Ishikawa (cell line): ENCODE measurements around the gene KCNQ1.

Experiments
- CEBPB ChIP-seq: IDR thresholded peaks from 2 replicates; pipeline ENCODE4 v1.6.1; 2012
- CREB1 ChIP-seq: IDR thresholded peaks from 2 replicates; pipeline ENCODE4 v1.6.1; 2012; ENCODE audit warnings: low read depth
- EGR1 ChIP-seq: IDR thresholded peaks from 2 replicates; pipeline ENCODE4 v1.6.1; 2012
- EP300 ChIP-seq: IDR thresholded peaks from 2 replicates; pipeline ENCODE4 v1.6.1; 2012; ENCODE audit warnings: borderline replicate concordance
- FOXM1 ChIP-seq: IDR thresholded peaks from 2 replicates; pipeline ENCODE4 v1.6.1; 2012; ENCODE audit warnings: low read depth, borderline replicate concordance
- NFIC ChIP-seq: IDR thresholded peaks from 2 replicates; pipeline ENCODE4 v1.6.1; 2012
- RAD21 ChIP-seq: IDR thresholded peaks from 2 replicates; pipeline ENCODE4 v1.6.1; 2012; ENCODE audit warnings: low read depth
- TAF1 ChIP-seq: IDR thresholded peaks from 2 replicates; pipeline ENCODE4 v1.6.1; 2012; ENCODE audit warnings: low read depth, mild to moderate bottlenecking
- TCF12 ChIP-seq: IDR thresholded peaks from 2 replicates; pipeline ENCODE4 v1.6.1; 2012; ENCODE audit warnings: low read depth
- TEAD4 ChIP-seq: IDR thresholded peaks from 2 replicates; pipeline ENCODE4 v1.6.1; 2012
- YY1 ChIP-seq: IDR thresholded peaks from 2 replicates; pipeline ENCODE4 v1.6.1; 2012; ENCODE audit warnings: low read depth
- ZBTB7A ChIP-seq: IDR thresholded peaks from 2 replicates; pipeline ENCODE4 v1.6.1; 2012; ENCODE audit warnings: low read depth
- TF ChIP-seq, protein P1 (sequence below): IDR thresholded peaks from 2 replicates; pipeline ENCODE4 v1.6.1; 2012
- TF ChIP-seq, protein P2 (sequence below): IDR thresholded peaks from 2 replicates; pipeline ENCODE4 v1.6.1; 2012; ENCODE audit warnings: low read depth, mild to moderate bottlenecking
- TF ChIP-seq, protein P3 (sequence below): IDR thresholded peaks from 2 replicates; pipeline ENCODE4 v1.6.1; 2012

The KCNQ1 gene

DNA sequence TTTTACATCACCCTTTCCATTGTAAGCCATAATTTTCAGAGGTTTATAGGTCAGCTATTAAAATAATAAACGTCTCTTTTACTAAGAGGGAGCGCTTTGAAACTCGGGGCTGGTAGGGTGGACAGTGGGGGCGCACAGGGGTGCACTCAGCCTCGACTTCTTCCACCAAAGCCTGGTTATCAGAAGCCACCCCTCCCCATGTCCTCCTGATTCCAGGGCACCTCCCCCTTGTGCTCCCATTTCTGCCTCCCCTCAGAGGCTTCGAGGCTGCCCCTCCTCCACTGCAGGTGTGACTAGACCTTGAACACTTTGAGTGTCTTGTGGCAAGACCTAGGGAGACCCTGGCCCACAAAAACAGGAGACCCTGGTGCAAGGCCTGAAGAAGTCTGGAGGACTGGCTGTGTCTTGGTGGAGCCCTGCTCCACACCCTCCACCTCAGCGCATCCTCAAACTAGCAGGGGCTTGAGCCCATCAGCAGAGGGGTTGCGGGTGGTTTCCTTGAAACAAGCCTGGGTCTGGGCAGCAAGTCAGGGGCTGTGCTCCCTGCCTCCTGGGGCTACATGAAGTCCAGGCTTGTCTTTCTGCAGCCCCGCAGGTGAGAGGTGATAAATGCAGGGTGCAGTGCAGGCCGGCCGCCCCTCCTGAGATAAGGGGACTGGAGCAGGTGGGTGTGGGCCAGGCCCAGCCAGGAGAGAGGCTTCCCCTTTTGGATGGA, 437.7 kb downstream of the KCNQ1 start:
- TF ChIP-seq EGR1 (no peak), FOXM1 (no peak), ZBTB7A (no peak), TEAD4 (no peak), TAF1 (no peak), EP300 (no peak), RAD21 (no peak), YY1 (no peak), NFIC (no peak), TCF12 (no peak), CEBPB (no peak), CREB1 (no peak)
- TF ChIP-seq, protein P1, sequence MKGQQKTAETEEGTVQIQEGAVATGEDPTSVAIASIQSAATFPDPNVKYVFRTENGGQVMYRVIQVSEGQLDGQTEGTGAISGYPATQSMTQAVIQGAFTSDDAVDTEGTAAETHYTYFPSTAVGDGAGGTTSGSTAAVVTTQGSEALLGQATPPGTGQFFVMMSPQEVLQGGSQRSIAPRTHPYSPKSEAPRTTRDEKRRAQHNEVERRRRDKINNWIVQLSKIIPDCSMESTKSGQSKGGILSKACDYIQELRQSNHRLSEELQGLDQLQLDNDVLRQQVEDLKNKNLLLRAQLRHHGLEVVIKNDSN = no peak
- TF ChIP-seq, protein P2, sequence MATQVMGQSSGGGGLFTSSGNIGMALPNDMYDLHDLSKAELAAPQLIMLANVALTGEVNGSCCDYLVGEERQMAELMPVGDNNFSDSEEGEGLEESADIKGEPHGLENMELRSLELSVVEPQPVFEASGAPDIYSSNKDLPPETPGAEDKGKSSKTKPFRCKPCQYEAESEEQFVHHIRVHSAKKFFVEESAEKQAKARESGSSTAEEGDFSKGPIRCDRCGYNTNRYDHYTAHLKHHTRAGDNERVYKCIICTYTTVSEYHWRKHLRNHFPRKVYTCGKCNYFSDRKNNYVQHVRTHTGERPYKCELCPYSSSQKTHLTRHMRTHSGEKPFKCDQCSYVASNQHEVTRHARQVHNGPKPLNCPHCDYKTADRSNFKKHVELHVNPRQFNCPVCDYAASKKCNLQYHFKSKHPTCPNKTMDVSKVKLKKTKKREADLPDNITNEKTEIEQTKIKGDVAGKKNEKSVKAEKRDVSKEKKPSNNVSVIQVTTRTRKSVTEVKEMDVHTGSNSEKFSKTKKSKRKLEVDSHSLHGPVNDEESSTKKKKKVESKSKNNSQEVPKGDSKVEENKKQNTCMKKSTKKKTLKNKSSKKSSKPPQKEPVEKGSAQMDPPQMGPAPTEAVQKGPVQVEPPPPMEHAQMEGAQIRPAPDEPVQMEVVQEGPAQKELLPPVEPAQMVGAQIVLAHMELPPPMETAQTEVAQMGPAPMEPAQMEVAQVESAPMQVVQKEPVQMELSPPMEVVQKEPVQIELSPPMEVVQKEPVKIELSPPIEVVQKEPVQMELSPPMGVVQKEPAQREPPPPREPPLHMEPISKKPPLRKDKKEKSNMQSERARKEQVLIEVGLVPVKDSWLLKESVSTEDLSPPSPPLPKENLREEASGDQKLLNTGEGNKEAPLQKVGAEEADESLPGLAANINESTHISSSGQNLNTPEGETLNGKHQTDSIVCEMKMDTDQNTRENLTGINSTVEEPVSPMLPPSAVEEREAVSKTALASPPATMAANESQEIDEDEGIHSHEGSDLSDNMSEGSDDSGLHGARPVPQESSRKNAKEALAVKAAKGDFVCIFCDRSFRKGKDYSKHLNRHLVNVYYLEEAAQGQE = no peak
- TF ChIP-seq, protein P3, sequence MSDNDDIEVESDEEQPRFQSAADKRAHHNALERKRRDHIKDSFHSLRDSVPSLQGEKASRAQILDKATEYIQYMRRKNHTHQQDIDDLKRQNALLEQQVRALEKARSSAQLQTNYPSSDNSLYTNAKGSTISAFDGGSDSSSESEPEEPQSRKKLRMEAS = no peak

DNA sequence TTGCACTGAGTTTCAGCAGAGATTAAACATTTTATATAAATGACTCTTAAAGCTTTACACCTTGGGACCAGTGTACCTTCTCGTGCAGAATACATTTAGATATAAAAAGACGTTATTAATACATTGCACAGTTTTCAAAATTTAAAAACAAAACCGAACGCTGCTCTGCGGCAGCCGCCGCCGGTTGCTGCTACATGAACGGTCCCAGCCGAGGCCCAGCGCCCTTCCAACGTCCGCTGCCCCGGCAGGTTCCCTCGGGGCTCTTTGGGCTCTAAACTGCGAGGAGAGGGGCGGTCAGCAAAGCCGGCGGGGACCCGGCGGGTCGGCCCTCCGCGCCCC, 438.8 kb downstream of the KCNQ1 start:
- no peak for TF ChIP-seq CREB1
- TF ChIP-seq EGR1 = no peak
- TF ChIP-seq, protein P2 = no peak
- TF ChIP-seq TEAD4 = no peak
- TF ChIP-seq, protein P3 = no peak
- TF ChIP-seq TAF1 = no peak; the same call in 1 of the 2 replicates
- no peak for TF ChIP-seq YY1
- TF ChIP-seq FOXM1 = no peak
- no peak for TF ChIP-seq NFIC
- TF ChIP-seq ZBTB7A = no peak
- no peak for TF ChIP-seq CEBPB
- no peak for TF ChIP-seq RAD21
- TF ChIP-seq EP300 = no peak
- TF ChIP-seq, protein P1 = no peak
- TF ChIP-seq TCF12 = no peak

DNA sequence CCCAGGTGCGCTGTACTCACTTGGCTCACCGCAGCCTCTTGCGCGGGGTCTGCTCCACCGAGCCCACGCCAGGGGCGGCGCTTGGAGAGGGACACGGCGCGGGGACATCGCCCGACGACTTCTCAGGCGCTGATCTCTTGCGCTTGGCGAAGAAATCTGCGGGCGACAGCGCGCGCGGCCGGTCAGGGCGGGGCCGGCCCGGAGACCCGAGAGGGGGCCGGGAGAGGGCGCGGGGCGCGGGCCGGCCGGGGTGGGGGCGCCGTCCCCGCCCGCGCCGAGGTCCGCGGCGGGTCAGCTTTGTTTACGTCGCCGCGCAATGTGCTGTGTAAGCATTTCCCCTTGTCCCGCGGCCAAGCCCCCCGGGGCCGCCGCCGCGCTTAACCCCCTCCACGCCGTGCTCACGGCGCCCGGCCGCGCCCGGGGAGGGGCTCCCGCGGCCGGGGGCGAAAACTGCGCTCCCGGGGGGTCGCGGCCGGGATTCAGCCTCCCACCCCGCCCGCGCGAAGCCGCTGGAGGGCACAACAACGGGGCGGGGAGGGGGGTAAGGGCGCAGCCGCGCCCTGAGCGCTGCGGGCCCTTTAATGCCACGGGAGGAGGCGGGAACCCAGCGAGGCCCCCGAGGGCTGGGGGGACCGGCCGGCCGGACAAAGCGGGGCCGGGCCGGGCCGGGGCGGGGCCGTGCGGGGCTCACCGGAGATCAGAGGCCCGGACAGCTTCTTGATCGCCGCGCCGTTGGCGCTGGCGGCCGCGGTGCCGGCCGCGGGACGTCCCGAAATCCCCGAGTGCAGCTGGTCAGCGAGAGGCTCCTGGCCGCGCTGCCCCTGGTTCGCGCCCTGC, 439.4 kb downstream of the KCNQ1 start:
- TF ChIP-seq EGR1 (0 out of 2 replicates have a peak, but pooled peaks have one; percentile 3), ZBTB7A (peak; percentile 30; the same call in 1 of the 2 replicates), TAF1 (no peak), NFIC (peak; percentile 78; the same call in 1 of the 2 replicates)
- TF ChIP-seq, protein P3 = no peak; the same call in 1 of the 2 replicates

DNA sequence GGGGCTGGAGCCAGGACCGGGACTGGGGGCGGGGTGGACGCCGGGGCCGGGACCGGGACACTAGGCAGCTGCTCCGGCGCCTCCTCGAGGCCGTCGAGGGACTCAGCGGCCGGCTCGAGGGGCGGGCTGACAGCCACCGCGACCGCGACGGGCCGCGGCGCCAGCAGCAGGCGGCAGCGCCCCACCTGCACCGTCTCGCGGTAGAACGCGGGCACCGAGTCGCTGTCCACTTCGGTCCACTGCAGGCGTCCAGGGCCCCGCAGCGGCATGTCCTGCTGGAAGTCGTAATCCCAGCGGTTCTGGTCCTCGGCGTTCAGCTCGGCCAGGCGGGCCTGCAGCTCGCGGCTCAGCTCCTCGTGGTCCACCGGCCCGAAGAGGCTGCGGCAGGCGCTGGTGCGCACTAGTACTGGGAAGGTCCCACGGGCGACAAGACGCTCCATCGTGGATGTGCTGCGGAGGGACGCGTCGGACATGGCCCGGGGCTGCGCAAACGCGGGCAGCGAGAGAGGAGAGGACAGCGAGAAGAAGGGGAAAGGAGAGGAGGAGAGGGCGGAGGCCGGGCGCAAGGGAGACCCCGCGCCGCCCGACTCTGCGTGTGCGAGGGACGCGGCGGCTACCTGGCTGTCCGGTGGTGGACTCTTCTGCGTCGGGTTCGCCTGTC, 440.3 kb downstream of the KCNQ1 start:
- TF ChIP-seq TCF12 (peak; percentile 37; the same call in 1 of the 2 replicates), CREB1 (no peak), FOXM1 (no peak), YY1 (no peak), ZBTB7A (peak; percentile 71; the same call in 1 of the 2 replicates), RAD21 (peak; percentile 53; the same call in 1 of the 2 replicates), CEBPB (no peak), TEAD4 (no peak), EP300 (no peak), EGR1 (no peak), TAF1 (no peak), NFIC (0 out of 2 replicates have a peak, but pooled peaks have one; percentile 5)
- TF ChIP-seq, protein P3 = peak; percentile 77
- TF ChIP-seq, protein P2 = peak; percentile 30; the same call in 1 of the 2 replicates
- TF ChIP-seq, protein P1 = no peak
